NCI-H2227 (cell line): ENCODE results near the gene MSTN.

ENCODE experiments used
- DNase-seq: peaks from one replicate; lab custom pipeline; 2025; ENCODE audit not compliant: unreplicated experiment; lab: John Stamatoyannopoulos, UW

The MSTN gene

GRCh38 chr2:190062601-190063000, at the start of gene MSTN:
Gene MSTN, minus strand, starts transcription at chr2:190062729. Its CDS starts 133 bp downstream, at chr2:190062596.
- DNase-seq, result no peak

- DNase-seq, result no peak
These were observed 48.6 kb upstream of the MSTN start for GRCh38 chr2:190111166-190111565.

- no peak for DNase-seq
These were observed 48.2 kb upstream of the MSTN start for GRCh38 chr2:190110699-190111098.

- no peak for DNase-seq
These were observed 47.6 kb upstream of the MSTN start for GRCh38 chr2:190110131-190110530.

GRCh38 chr2:190107409-190107808, 44.9 kb upstream of the MSTN start:
- DNase-seq, result no peak

- no peak for DNase-seq
These were observed 44.3 kb upstream of the MSTN start for GRCh38 chr2:190106783-190107182.

GRCh38 chr2:190105554-190105953, 43.0 kb upstream of the MSTN start:
- no peak for DNase-seq

- DNase-seq, result no peak
These were observed 40.6 kb upstream of the MSTN start for GRCh38 chr2:190103144-190103543.

GRCh38 chr2:190099890-190100697, 37.6 kb upstream of the MSTN start:
- DNase-seq, result no peak

- no peak for DNase-seq
These were observed 36.3 kb upstream of the MSTN start for GRCh38 chr2:190098851-190099250.

- no peak for DNase-seq
These were observed 34.6 kb upstream of the MSTN start for GRCh38 chr2:190097115-190097514.

- DNase-seq, result no peak
These were observed 31.9 kb upstream of the MSTN start for GRCh38 chr2:190094316-190094871.

GRCh38 chr2:190093793-190094192, 31.3 kb upstream of the MSTN start:
- no peak for DNase-seq

- DNase-seq, result no peak
These were observed 27.6 kb upstream of the MSTN start for GRCh38 chr2:190090148-190090547.

- DNase-seq, result peak; percentile 77
These were observed 26.4 kb upstream of the MSTN start for GRCh38 chr2:190088917-190089316.

GRCh38 chr2:190084704-190085103, 22.2 kb upstream of the MSTN start:
- DNase-seq, result no peak

GRCh38 chr2:190082118-190082517, 19.6 kb upstream of the MSTN start:
- DNase-seq, result no peak

GRCh38 chr2:190080527-190081049, 18.1 kb upstream of the MSTN start:
- no peak for DNase-seq

- no peak for DNase-seq
These were observed 16.6 kb upstream of the MSTN start for GRCh38 chr2:190079160-190079559.

- DNase-seq, result no peak
These were observed 13.1 kb upstream of the MSTN start for GRCh38 chr2:190075623-190076022.

GRCh38 chr2:190069936-190070696, 7.6 kb upstream of the MSTN start:
- peak; percentile 62 for DNase-seq

- DNase-seq, result no peak
These were observed 6.2 kb upstream of the MSTN start for GRCh38 chr2:190068764-190069163.
